COLO829 (cell line): ENCODE results near the gene GTPBP3.
"Not testable (repeated sequence)": the region's sequence is repeated elsewhere in the genome, so short reads cannot be mapped to it uniquely, and the experiment has no call there.

Experiments
- DNase-seq: peaks from one replicate; pipeline ENCODE4 v3.0.0; 2012; ENCODE audit warnings: low spot score

The GTPBP3 gene

DNA sequence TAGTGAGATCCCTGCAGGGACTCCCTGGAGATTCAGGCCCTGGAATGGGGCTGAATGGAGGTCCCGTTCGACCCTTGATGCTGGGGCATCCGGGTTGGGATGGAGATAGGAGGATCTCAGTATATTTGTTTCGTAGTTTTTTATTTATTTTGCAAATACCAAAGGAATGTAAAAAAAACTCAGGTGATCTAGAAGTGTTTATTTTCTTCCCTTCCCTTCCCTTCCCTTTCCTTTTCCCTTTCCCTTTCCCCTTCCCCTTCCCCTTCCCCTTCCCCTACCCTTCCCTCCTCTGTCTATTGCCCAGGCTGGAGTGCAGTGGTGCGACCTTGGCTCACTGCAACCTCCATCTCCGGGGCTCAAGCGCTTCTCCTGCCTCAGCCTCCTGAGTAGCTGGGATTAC lies 4.5 kb downstream of the GTPBP3 start:
- no peak for DNase-seq

DNA sequence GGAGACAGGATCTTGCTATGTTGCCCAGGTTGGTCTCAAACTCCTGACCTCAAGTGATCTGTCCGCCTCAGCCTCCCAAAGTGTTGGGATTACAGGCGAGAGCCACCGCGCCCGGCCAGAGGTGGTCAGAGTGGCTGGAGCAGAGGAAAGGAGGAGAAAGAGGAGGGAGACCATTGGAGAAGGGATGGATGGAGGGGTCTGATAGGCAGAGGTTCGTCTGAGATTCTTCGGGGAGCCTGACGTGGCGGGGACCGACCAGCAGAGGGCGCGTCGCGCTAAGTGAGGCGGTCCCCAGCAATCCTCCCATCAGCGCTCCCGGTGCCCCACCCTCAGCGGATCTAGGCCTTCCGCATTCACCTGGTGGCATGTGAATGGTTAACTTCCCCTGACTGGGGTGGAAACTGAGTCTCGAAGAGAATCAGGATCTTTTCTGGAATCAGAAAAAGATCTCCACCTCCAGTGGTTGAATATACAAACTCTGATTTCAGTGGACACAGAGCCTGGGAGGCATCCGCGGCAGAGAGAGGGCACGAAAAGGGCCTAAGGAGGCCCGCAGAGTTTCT lies 8.8 kb downstream of the GTPBP3 start:
- peak; percentile 63 for DNase-seq

DNA sequence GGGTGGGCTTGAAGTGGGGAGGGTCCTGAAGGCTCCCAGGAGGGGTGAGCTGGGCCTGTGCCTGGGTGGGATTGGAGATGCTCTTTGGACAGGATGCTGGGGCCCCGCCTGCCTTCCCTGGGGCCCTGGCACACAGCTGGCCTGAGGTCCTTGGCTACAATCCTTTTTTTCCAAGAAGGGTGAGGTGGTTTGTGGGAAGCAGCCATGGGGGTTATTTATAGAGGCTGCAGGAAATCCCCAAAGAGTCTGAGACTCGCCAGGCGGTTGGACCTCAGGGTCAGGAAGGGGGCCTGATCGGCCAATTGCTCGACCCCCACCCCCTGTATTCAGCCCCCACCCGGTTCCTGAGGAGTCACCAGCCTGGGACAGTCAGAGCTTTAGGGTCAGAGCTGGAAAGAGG lies 10.0 kb downstream of the GTPBP3 start:
- DNase-seq, result no peak

DNA sequence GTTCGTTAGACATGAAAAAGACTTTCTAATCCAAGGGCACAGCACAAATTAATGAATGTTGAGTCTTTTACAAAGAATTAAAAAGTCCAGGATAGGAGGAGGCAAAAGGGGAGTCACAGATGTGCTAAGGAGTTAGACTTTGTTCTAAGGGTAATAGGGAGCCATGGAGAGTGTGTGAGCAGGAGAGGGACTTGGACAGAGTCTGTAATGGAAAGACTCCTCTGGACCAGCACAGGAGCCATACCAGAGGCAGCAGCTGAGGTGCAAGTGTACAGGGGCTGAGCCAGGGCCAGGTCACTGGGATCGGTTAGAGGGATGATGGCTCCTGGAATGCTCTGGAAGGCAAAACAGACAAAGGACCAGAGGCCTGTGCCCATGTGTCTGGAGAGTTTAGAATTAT lies 10.5 kb downstream of the GTPBP3 start:
- no peak for DNase-seq

DNA sequence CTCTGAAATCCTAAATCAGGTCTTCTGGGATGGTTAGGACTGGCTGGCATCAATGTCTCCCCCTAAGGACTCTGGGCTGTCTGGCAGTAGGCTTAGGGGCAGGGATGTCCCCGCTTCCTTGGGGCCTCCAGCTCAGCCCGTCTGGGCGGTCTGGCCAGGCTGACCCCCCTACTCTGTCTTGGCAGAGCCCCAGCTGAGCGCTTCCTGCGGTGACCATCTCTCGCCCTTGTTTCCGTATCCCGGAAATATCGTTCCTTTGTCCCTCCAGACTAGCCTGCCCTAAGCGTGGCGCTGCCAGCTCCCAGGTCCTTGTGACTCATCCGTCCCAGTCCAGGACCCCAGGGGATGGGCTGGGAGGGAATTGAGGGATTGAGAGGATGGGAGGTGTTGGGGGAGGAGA lies 11.3 kb downstream of the GTPBP3 start:
- peak; percentile 72 for DNase-seq

DNA sequence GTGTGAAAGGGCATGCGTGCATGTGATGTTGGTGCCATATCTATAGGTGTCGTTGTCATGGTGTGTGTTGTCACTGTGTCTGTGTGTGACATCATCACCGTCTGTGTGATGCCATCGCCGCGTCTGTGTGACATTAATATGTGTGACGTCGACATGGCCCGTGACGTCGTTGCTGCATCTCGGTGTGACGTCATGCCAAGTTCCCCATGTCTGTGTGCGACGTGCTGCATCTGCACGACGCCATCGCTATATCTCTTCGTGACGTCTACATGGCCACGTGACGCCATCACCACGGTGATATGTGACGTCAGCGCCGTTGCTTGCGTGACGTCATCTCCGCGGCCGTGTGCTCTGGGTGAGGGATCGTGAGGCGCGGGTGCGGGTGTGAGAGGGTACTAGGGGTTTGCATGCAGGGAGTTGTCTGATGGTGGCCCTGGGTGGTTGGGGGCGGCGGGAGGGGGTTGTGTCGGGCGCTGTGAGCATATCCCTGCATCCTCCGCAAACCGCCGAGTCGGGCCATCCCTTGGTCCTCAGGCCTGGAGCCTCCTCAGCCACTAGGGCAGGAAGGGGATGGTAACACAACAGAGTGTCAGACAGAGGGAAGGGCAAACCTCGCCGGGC lies 14.6 kb downstream of the GTPBP3 start:
- DNase-seq, result no peak

DNA sequence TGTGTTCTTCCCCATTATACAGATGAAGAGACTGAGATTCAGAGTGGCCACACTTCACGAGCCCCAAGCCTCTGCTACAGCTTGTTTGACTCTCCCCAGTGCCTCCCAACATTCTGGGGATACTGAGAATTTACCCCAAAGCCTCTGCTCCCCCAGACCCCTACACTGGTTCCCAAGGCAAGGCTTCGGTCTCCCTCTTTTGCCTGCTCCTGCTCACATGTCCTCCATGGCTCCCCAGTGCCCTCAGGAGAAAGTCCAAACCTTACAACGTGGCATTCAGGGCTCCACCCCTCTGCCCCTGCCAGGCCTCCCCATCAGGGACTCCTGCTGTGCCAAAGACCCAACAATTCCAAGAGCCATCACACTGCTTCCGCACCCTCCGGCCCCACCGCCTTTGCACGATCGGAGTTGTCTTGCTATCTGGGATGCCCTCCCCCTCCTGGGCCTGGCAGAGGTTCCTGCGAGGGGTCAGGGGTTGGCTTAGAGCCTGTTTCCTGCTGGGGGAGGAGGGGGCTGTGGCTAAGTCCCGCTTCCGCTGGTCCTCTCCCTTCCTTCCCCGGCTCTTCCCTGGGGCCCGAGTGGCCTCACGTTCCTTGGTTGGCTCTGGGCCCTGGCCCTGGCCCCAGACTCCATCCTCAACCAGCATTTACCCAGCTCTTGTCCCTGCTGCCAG lies 15.4 kb downstream of the GTPBP3 start:
- no peak for DNase-seq

DNA sequence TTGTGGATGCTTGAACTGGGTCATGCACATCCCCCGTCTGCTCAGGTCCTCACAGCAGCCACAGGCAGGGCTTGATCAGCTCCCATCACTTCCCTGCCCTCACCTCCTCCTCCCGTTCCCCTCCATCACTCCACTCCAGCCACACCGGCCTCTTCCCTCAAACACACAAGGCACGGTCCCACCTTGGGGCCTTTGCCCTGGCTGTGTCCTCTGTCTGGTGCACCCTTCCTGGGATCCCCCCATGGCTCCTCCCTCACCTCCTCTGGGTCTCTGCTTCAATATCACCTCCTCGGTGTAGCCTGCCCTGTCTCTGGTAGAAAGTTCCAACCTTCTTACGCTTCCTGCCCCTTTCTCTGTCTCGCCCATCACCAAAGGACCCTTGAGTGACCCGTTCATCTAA lies 16.0 kb downstream of the GTPBP3 start:
- DNase-seq, result no peak

DNA sequence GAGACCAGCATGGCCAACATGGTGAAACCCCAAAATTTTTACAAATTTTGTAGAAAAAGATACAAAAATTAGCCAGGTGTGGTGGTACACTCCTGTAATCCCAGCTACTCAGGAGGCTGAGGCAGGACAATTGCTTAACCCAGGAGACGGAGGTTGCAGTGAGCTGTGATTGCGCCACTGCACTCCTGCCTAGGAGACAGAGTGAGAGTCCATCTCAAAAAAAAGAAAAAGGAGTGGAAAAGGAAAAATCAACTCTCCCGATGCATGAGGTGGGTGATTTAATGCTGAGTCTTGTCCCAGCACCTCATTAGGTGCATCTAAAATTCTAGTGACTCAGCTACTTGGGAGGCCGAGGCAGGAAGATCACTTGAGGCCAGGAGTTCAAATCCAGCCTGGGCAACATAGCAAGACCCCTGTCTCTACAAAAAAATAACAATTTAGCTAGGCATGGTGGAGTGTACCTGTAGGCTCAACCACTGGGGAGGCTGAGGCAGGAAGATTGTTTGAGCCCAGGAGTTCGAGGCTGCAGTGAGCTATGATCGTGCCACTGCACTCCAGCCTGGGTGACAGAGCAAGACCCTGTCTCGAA lies 19.8 kb downstream of the GTPBP3 start:
- DNase-seq, result no peak

DNA sequence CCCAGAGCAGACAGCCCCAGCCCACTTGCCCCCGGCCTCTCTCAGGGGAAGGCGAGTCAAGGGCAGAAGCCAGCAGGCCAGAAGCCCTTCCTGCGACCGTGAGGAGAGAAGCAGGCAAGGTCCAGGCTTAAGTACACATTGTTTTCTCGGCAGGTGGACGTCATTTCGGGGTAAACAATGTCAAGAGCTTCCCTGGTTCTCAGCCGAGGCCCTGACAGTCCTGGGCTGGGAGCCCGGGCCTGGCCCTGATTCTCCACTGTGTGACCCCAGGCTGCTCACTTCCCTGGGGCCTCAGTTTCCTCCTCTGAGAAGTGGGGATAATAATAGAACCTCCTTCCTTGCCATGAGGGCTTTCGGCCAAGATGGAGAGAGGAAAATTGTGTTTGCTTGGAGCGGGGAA lies 20.4 kb downstream of the GTPBP3 start:
- no peak for DNase-seq

DNA sequence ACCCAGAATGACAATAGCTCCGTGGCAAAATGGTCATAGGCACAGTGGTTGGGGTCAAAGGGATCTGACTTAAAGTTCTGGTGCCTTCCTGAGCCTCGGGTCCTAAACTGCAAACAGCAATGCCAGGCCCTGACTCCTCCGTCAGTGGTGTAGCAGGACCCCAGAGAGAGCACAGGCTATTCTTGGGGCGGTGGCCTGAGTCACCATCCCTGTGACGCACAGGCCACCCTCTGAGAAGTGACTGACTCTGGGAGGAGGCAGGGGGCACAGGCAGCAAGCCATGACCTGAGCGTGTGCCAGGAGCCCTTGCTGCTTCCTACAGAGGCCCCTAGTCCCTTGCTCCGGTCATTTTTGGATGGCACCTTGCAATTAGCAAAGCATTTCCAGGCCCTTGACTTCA lies 21.0 kb downstream of the GTPBP3 start:
- no peak for DNase-seq

DNA sequence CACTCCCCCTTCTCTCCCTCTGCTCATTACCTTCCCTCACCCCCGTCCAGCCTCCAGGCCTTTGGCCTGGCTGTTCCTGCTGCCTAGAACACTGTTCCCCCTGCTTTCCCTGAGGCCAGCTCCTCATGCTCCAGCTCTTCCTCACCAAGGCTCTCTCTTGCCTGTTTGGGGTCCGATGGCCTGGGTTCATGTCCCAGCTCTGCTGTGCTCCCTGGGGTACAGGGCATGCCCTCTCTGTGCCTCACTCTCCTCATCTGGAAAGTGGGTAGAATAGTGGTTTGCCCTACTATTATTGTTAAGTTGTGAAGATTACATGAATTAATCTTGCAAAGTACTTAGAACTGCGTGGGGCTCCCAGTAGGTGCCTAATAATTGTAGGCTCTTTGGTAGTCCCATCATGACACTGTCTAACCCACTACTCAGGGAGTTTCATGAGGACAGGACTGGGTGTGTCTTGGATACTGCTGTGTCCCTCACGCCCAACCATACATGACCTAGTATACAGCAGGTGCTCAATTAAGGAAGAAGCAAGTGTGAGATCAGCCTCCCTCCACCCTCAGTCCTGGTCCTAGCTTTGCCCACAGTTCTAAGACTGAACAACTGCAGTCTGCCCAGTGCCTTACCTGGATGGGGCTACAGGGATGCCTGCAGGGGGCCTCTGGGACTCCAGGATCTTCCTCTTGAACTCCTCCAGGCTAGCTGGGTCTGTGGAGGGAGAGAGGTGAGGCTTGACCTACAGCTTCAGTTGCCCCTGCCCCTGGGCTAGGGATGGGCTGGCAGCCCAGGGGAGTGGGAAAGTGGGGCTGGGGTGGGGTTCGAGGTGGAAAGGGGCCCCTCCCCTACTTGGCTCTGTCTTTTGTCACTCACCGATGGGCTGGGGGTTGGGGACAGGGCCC lies 22.8 kb downstream of the GTPBP3 start:
- DNase-seq, result no peak

DNA sequence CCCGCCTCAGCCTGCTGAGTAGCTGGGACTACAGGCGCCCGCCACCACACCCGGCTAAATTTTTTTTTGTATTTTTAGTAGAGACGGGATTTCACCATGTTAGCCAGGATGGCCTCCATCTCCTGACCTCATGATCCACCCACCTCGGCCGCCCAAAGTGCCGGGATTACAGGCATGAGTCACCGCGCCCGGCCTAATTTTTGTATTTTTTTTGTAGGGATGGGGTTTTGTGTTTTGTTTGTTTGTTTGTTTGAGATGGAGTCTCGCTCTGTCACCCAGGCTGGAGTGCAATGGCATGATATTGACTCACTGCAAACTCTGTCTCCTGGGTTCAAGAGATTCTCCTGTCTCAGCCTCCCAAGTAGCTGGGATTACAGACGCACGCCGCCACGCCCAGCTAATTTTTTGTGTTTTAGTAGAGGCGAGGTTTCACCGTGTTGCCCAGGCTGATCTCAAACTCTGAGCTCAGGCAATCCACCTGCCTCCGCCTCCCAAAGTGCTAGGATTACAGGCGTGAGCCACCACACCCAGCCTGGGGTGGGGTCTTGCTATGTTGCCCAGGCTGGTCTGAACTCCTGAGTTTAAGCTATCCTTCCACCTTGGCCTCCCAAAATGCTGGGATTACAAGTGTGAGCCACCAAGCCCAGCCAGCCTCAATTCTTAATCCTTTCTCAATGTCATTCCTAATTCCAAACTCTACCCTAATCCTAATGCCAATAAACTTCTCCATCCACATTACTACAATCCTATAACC lies 26.7 kb downstream of the GTPBP3 start:
- not testable (repeated sequence) for DNase-seq

DNA sequence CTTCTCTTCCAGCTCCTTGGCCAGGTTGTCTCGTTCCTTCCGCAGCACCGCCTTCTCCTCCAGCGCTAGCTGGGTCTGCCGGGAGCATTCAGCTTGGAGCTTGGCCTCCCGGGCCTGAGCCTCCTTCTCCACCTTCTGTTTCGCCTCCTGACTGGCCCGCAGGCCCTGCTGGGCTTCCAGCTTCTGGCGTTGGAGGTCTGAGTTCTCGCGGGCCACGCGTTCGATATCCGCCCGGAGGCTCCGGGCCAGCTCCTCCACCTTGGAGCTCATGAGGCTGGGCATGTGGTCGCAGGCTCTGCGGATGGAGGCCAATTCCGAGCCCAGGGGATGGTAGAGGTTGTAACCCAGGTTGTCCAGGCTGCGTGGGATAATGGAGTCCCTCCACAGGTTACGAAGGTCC lies 28.0 kb downstream of the GTPBP3 start:
- DNase-seq, result no peak

DNA sequence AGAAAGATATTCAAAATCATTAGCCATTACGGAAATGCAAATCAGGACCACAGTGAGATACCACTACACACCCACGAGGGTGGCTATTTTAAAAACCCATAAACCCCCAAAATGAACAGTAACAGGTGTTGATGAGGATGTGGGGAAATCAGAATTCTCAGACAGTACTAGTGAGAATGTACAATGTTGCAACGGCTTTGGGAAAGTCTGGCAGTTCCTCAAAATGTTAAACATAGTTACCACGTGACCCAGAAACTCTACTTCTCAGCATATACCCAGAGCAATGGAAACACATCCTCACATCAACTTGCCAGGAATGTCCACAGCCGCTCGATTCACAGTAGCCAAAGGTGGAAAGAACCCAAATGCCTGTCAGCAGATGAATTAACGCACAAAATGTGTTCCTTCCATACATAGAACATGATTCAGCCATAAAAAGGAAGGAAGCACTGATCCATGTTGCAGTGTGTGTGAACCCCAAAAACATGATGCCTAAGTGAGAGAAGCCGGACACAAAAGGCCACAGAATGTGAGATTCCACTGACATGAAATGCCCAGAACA lies 32.8 kb downstream of the GTPBP3 start:
- DNase-seq, result no peak

DNA sequence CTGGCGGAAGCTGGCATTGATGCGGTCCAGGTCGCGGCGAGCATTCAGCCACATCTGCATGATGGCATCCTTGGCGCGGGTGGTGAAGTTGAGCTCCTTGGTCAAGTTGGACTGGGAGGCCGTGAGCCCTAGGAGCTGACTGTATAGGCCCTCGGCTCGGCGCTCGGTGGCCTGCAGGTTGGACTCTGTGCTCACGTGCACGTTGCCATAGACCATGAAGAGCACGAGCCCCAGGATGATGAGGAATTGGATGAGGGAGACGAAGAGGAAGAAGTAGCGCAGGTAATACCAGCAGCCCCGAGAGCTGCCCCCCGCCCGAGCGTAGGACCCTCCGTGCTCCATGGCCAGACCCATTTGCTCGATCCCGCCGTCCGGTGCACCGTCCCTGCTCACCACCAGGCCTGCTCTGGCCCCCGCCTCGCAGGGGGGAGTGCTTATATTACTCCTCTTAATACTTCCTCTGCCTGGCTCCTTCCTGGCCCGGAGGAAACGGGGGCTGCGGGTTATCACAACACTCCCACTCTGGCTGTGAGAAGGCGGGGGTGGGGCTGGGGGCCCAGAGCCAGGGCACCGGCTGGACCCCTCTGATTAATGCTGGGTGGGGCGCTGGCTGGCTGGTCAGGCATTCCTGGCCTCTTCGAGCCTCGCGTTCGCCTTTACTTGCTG lies 39.7 kb downstream of the GTPBP3 start, which contains the start of gene PLVAP:
TSS of gene PLVAP (minus strand) at position 408 of the 666 bp plus-strand sequence. CDS start at position 354, 54 bp downstream.
- DNase-seq, result no peak

DNA sequence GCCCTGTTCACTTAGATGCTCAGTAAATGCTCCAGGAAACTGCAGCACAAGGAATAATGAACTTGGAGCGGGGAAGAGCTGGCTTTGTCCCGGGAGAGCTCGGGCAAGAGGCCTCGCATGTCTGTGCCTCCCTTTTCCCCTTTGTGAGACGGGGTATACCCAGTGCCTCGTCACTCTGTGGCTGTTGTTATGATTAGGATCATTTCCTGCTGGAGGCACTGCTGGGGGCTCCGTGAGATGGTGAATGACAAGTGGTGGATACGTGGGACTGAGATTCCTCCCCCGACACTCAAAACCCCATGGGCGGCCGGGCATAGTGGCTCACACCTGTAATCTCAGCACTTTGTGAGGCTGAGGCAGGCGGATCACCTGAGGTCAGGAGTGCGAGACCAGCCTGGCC lies 40.9 kb downstream of the GTPBP3 start:
- no peak for DNase-seq

DNA sequence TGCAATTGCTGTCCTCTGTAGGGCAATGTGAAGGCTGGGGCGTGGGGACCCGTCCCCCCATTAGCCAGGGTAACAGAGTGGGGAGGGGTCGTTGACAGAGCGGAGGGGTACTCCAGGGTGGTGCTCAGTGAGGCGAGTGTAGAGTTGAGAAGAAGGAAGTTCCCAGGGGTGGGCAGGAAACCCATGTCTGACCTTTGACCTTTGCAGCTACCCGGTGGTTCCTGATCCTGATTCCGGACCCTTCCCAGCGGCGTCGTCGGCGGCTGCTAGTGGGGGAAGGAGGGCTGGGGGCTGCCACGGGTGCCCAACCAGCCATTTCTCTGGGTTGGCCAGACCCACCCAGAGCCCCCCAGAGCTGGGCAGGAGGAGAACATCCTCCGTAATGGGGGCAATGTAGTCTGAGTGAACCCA lies 41.9 kb downstream of the GTPBP3 start:
- DNase-seq, result no peak

DNA sequence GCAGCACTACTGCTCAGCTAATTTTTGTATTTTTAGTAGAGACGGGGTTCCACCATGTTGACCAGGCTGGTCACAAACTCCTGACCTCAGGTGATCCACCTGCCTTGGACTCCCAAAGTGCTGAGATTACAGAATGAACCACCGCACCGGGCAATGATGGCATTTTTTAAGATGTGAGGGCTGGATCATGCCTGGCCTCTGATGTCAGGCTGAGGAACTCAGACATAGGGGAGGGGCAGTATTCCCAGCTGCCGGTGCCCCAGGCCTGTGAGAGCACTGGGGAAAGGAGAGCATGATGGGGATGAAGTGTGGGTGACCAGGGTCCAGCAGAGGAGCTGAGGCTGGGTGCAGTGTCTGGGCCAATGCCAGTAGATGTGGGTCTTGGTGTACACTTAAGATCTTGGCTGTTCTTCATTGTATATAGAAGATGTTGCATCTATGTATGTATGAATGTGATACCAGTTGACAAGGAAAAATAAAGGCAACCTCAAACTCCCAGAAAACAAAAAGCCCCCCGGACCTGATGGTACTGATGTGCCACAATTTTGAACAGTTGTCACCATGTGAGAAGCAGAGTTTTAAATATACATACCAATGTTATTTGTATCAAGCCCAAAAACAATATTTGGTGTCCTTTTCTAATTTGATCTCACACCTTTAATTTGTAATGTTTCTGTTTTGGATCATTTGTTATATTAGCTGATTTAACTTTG lies 43.2 kb downstream of the GTPBP3 start:
- DNase-seq, result no peak
